ENCODE data around the gene ZCCHC10. TPM values are rescaled to one million over a fixed set of nuclear protein-coding genes. Genes with fewer than 3 reads are reported as not detected.
"Not testable (repeated sequence)": the region's sequence is repeated elsewhere in the genome, so short reads cannot be mapped to it uniquely, and the experiment has no call there.

ZCCHC10 gene
- polyA plus RNA-seq, 4 donors: 24.4 to 39.7 (median 27.4) TPM

DNA sequence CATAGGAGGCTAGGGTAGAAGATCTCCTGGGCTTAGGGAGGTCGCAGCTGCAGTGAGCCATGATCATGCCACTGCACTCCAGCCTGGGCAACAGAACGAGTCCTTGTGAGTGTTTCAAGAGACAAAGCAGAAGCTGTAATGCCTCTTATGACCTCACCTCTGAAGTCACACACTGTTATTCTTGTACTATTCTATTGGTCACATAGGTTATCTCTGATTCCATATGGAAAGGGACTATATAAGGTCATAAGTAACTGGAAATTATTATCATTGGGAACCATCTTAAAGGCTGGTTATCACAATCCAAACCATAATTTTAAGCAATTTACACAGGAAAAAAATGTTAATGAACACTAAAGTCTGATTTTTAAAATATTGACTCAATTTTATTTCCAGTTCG lies 45.1 kb downstream of the ZCCHC10 start:
- Histone ChIP-seq H3K9me3 (ENCODE audit: control insufficient read depth in 2 of 2, insufficient read depth in 1 of 2, low read depth in 1 of 2, low read length in 1 of 2) (peaks cover 0 to 9% of the 10 kb centered on the region in 2 donors), H3K4me3 (ENCODE audit: low read depth in 1 of 3, low read length in 3 of 3) (no peak overlapping the region), H3K36me3 (ENCODE audit: control insufficient read depth in 3 of 3, insufficient read depth in 2 of 3, low read depth in 1 of 3, low read length in 3 of 3) (no peaks in the 10 kb centered on the region), H3K27ac (ENCODE audit: low read depth in 1 of 3, low read length in 2 of 3) (no peak overlapping the region), H3K4me1 (ENCODE audit: control insufficient read depth in 3 of 3, insufficient read depth in 2 of 3, low read depth in 1 of 3, low read length in 2 of 3) (no peaks in the 10 kb centered on the region), H3K27me3 (ENCODE audit: control insufficient read depth in 3 of 3, insufficient read depth in 3 of 3, low read length in 3 of 3) (no peaks in the 10 kb centered on the region)
- DNase-seq (no peak), FAIRE-seq (no peak)
- 83 to 91% (median 87%) methylated on average over 3 of the region's 3 CpGs for WGBS, 3 donors

GRCh38 chr5:132979976-132980375 lies 46.4 kb downstream of the ZCCHC10 start:
- FAIRE-seq (no peak), DNase-seq (no peak)
- no peaks in the 10 kb centered on the region for H3K36me3 ChIP-seq (ENCODE audit: control insufficient read depth in 3 of 3, insufficient read depth in 2 of 3, low read depth in 1 of 3, low read length in 3 of 3)
- no peak overlapping the region for H3K27ac ChIP-seq (ENCODE audit: low read depth in 1 of 3, low read length in 2 of 3)
- no peaks in the 10 kb centered on the region for H3K4me1 ChIP-seq (ENCODE audit: control insufficient read depth in 3 of 3, insufficient read depth in 2 of 3, low read depth in 1 of 3, low read length in 2 of 3)
- peaks cover 0 to 9% of the 10 kb centered on the region in 2 donors for H3K9me3 ChIP-seq (ENCODE audit: control insufficient read depth in 2 of 2, insufficient read depth in 1 of 2, low read depth in 1 of 2, low read length in 1 of 2)
- no peak overlapping the region for H3K4me3 ChIP-seq (ENCODE audit: low read depth in 1 of 3, low read length in 3 of 3)
- no peaks in the 10 kb centered on the region for H3K27me3 ChIP-seq (ENCODE audit: control insufficient read depth in 3 of 3, insufficient read depth in 3 of 3, low read length in 3 of 3)
- WGBS, 3 donors: 65 to 77% (median 69%) methylated on average over 2 of the region's 2 CpGs

DNA sequence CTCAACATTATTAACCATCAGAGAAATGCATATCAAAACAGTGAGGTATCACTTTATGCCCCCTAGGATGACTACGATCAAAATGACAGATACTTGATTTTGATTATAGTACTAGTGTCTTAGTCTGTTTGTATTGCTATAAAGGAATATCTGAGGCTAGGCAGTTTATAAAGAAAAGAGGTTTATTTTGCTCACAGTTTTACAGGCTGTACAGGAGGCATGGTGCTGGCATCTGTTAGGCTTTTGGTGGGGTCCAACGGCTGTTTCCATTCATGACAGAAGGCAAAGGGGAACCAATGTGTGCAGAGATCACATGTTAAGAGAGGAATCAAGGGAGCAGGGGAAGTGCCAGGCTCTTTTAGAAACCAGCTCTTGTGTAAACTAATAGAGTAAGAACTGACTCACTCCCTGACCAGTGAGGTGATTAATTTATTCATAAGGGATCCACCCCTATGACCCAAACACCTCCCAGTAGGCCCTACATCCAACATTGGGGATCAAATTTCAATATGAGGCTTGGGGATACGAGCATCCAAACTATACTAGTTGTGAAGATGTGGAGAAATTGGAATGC lies 46.9 kb downstream of the ZCCHC10 start:
- no peaks in the 10 kb centered on the region for H3K36me3 ChIP-seq (ENCODE audit: control insufficient read depth in 3 of 3, insufficient read depth in 2 of 3, low read depth in 1 of 3, low read length in 3 of 3)
- 85 to 87% (median 86%) methylated on average over 3 of the region's 3 CpGs for WGBS, 3 donors
- DNase-seq: no peak
- no peaks in the 10 kb centered on the region for H3K4me1 ChIP-seq (ENCODE audit: control insufficient read depth in 3 of 3, insufficient read depth in 2 of 3, low read depth in 1 of 3, low read length in 2 of 3)
- H3K27me3 ChIP-seq (ENCODE audit: control insufficient read depth in 3 of 3, insufficient read depth in 3 of 3, low read length in 3 of 3): no peaks in the 10 kb centered on the region
- no peak overlapping the region for H3K27ac ChIP-seq (ENCODE audit: low read depth in 1 of 3, low read length in 2 of 3)
- FAIRE-seq: no peak
- H3K4me3 ChIP-seq (ENCODE audit: low read depth in 1 of 3, low read length in 3 of 3): no peak overlapping the region
- H3K9me3 ChIP-seq (ENCODE audit: control insufficient read depth in 2 of 2, insufficient read depth in 1 of 2, low read depth in 1 of 2, low read length in 1 of 2): peaks cover 0 to 9% of the 10 kb centered on the region in 2 donors

- H3K27ac ChIP-seq (ENCODE audit: low read depth in 1 of 3, low read length in 2 of 3): no peak overlapping the region
- H3K4me3 ChIP-seq (ENCODE audit: low read depth in 1 of 3, low read length in 3 of 3): no peak overlapping the region
- no peaks in the 10 kb centered on the region for H3K36me3 ChIP-seq (ENCODE audit: control insufficient read depth in 3 of 3, insufficient read depth in 2 of 3, low read depth in 1 of 3, low read length in 3 of 3)
- H3K4me1 ChIP-seq (ENCODE audit: control insufficient read depth in 3 of 3, insufficient read depth in 2 of 3, low read depth in 1 of 3, low read length in 2 of 3): no peaks in the 10 kb centered on the region
- H3K9me3 ChIP-seq (ENCODE audit: control insufficient read depth in 2 of 2, insufficient read depth in 1 of 2, low read depth in 1 of 2, low read length in 1 of 2): peaks cover 0 to 9% of the 10 kb centered on the region in 2 donors
- 92 to 97% (median 93%) methylated on average over 3 of the region's 3 CpGs for WGBS, 3 donors
- no peaks in the 10 kb centered on the region for H3K27me3 ChIP-seq (ENCODE audit: control insufficient read depth in 3 of 3, insufficient read depth in 3 of 3, low read length in 3 of 3)
- FAIRE-seq (no peak), DNase-seq (no peak)
These were observed 49.5 kb downstream of the ZCCHC10 start for GRCh38 chr5:132976852-132977251.

- not testable (repeated sequence) for FAIRE-seq; H3K27me3 ChIP-seq (ENCODE audit: control insufficient read depth in 3 of 3, insufficient read depth in 3 of 3, low read length in 3 of 3); H3K36me3 ChIP-seq (ENCODE audit: control insufficient read depth in 3 of 3, insufficient read depth in 2 of 3, low read depth in 1 of 3, low read length in 3 of 3); DNase-seq; H3K9me3 ChIP-seq (ENCODE audit: control insufficient read depth in 2 of 2, insufficient read depth in 1 of 2, low read depth in 1 of 2, low read length in 1 of 2); H3K4me1 ChIP-seq (ENCODE audit: control insufficient read depth in 3 of 3, insufficient read depth in 2 of 3, low read depth in 1 of 3, low read length in 2 of 3); H3K27ac ChIP-seq (ENCODE audit: low read depth in 1 of 3, low read length in 2 of 3); H3K4me3 ChIP-seq (ENCODE audit: low read depth in 1 of 3, low read length in 3 of 3)
- WGBS, 3 donors: 92% methylated on average over 7 of the region's 7 CpGs
These were observed 53.9 kb downstream of the ZCCHC10 start for GRCh38 chr5:132972436-132972828.

DNA sequence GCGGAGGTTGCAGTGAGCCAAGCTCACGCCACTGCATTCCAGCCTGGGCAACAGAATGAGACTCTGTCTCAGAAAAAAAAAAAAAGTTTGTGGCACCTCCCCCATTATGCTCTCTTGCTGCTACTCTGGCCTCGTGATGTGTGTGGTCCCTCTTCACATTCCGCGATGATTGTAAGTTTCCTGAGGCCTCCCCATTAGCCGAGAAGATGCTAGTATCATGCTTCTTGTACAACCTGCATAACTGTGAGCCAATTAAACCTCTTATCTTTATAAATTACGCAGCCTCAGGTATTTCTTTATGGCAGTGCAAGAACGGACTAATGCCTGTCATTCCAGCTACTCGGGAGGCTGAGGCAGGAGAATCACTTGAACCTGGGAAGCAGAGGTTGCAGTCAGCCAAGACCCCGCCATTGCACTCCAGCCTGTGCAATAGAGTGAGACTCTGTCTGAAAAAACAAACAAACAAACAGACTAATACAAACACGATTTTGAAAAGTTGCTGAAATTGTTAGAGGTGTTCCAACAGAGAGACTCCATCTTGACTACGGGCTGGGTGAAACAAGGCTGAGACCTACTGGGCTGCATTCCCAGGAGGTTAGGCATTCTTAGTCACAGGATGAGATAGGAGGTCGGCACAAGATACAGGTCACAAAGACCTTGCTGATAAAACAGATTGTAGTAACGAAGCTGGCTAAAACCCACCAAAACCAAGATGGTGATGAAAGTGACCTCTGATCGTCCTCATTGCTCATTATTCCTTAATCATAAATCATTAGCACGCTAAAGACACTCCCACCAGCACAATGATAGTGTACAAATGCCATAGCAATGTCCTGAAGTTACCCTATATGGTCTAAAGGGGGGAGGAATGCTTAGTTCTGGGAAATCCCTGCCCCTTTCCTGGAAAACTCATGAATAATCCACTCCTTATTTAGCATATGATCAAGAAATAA lies 54.6 kb downstream of the ZCCHC10 start:
- no peaks in the 10 kb centered on the region for H3K27me3 ChIP-seq (ENCODE audit: control insufficient read depth in 3 of 3, insufficient read depth in 3 of 3, low read length in 3 of 3)
- no peak for FAIRE-seq
- 57 to 76% (median 62%) methylated on average over 16 of the region's 16 CpGs for WGBS, 3 donors

DNA sequence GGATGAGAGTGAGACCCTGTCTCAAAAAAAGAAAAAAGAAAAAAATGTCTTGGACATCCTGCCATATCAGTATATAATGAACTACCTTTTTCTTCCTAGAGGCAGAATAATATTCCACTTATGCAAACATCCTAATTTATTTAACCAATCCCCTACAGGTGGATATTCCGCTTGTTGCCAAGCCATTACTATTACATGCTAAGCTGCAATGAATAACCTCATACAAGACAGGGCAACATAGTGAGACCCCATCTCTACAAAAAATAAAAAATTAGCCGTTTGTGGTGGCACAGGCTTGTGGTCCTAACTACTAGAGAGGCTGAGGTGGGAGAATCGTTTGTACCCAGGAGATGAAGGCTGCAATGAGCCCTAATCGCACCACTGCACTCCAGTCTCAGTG lies 61.2 kb downstream of the ZCCHC10 start:
- FAIRE-seq (no peak), DNase-seq (no peak)
- H3K36me3 ChIP-seq (ENCODE audit: control insufficient read depth in 3 of 3, insufficient read depth in 2 of 3, low read depth in 1 of 3, low read length in 3 of 3): peaks cover 0 to 7% (median 0%) of the 10 kb centered on the region in 3 donors
- no peaks in the 10 kb centered on the region for H3K27me3 ChIP-seq (ENCODE audit: control insufficient read depth in 3 of 3, insufficient read depth in 3 of 3, low read length in 3 of 3)
- H3K4me3 ChIP-seq (ENCODE audit: low read depth in 1 of 3, low read length in 3 of 3): no peak overlapping the region
- WGBS, 3 donors: 91 to 96% (median 92%) methylated on average over 4 of the region's 4 CpGs
- no peaks in the 10 kb centered on the region for H3K9me3 ChIP-seq (ENCODE audit: control insufficient read depth in 2 of 2, insufficient read depth in 1 of 2, low read depth in 1 of 2, low read length in 1 of 2)
- no peak overlapping the region for H3K27ac ChIP-seq (ENCODE audit: low read depth in 1 of 3, low read length in 2 of 3)
- H3K4me1 ChIP-seq (ENCODE audit: control insufficient read depth in 3 of 3, insufficient read depth in 2 of 3, low read depth in 1 of 3, low read length in 2 of 3): peaks cover 0 to 10% (median 0%) of the 10 kb centered on the region in 3 donors

More for the DNA sequence above, 54.6 kb downstream of the ZCCHC10 start:
- Histone ChIP-seq H3K36me3 (ENCODE audit: control insufficient read depth in 3 of 3, insufficient read depth in 2 of 3, low read depth in 1 of 3, low read length in 3 of 3) (no peaks in the 10 kb centered on the region), H3K4me3 (ENCODE audit: low read depth in 1 of 3, low read length in 3 of 3) (no peak overlapping the region), H3K9me3 (ENCODE audit: control insufficient read depth in 2 of 2, insufficient read depth in 1 of 2, low read depth in 1 of 2, low read length in 1 of 2) (peaks cover 0 to 3% of the 10 kb centered on the region in 2 donors), H3K27ac (ENCODE audit: low read depth in 1 of 3, low read length in 2 of 3) (no peak overlapping the region), H3K4me1 (ENCODE audit: control insufficient read depth in 3 of 3, insufficient read depth in 2 of 3, low read depth in 1 of 3, low read length in 2 of 3) (no peaks in the 10 kb centered on the region)
- no peak for DNase-seq

GRCh38 chr5:132963171-132964104 lies 62.9 kb downstream of the ZCCHC10 start, which contains the start of gene AFF4:
AFF4 (minus strand) TSS chr5:132963634; CDS start chr5:132937189, 26,445 bp downstream.
- FAIRE-seq (no peak), DNase-seq (peak; percentile 95 to 98)
- peaks cover 0 to 10% (median 0%) of the 10 kb centered on the region in 3 donors for H3K4me1 ChIP-seq (ENCODE audit: control insufficient read depth in 3 of 3, insufficient read depth in 2 of 3, low read depth in 1 of 3, low read length in 2 of 3)
- 0 to 2% (median 2%) methylated on average over 67 to 98 of the region's 98 CpGs for WGBS, 3 donors
- H3K36me3 ChIP-seq (ENCODE audit: control insufficient read depth in 3 of 3, insufficient read depth in 2 of 3, low read depth in 1 of 3, low read length in 3 of 3): peaks cover 0 to 7% (median 1%) of the 10 kb centered on the region in 3 donors
- H3K4me3 ChIP-seq (ENCODE audit: low read depth in 1 of 3, low read length in 3 of 3): peak within 1 kb of the TSS; percentile 61 to 93 (median 89)
- H3K27ac ChIP-seq (ENCODE audit: low read depth in 1 of 3, low read length in 2 of 3): peak within 1 kb of the TSS; percentile 96 to 99 (median 99)
- no peaks in the 10 kb centered on the region for H3K27me3 ChIP-seq (ENCODE audit: control insufficient read depth in 3 of 3, insufficient read depth in 3 of 3, low read length in 3 of 3)
- H3K9me3 ChIP-seq (ENCODE audit: control insufficient read depth in 2 of 2, insufficient read depth in 1 of 2, low read depth in 1 of 2, low read length in 1 of 2): no peaks in the 10 kb centered on the region

All from small intestine (tissue), 7 donors.